Measurements from ENCODE around the gene MYCBPAP. TPM values are rescaled to one million over a fixed set of nuclear protein-coding genes. Genes with fewer than 3 reads are reported as not detected.

Gene MYCBPAP
- total RNA-seq, 1 donor: 0.86 TPM

- no peak overlapping the region for H3K4me3 ChIP-seq (ENCODE audit: low read depth, low read length)
- no peak for DNase-seq (ENCODE audit: low read depth)
- TF ChIP-seq CTCF (IDR thresholded peaks at IDR 0.05; ENCODE audit: insufficient read depth, low read depth, low read length): no peak
These were observed 28.7 kb downstream of the MYCBPAP start for GRCh38 chr17:50536683-50537646.

GRCh38 chr17:50537721-50538548, 29.7 kb downstream of the MYCBPAP start:
- DNase-seq (ENCODE audit: low read depth): no peak
- no peak for TF ChIP-seq CTCF (IDR thresholded peaks at IDR 0.05; ENCODE audit: insufficient read depth, low read depth, low read length)
- no peak overlapping the region for H3K4me3 ChIP-seq (ENCODE audit: low read depth, low read length)

- no peak overlapping the region for H3K4me3 ChIP-seq (ENCODE audit: low read depth, low read length)
- no peak for DNase-seq (ENCODE audit: low read depth)
These were observed 30.5 kb downstream of the MYCBPAP start for GRCh38 chr17:50538549-50539410.

GRCh38 chr17:50539762-50540559, 31.7 kb downstream of the MYCBPAP start:
- H3K4me3 ChIP-seq (ENCODE audit: low read depth, low read length): no peak overlapping the region
- TF ChIP-seq CTCF (IDR thresholded peaks at IDR 0.05; ENCODE audit: insufficient read depth, low read depth, low read length): no peak
- DNase-seq (ENCODE audit: low read depth): no peak

More at GRCh38 chr17:50538549-50539410, 30.5 kb downstream of the MYCBPAP start:
- no peak for TF ChIP-seq CTCF (IDR thresholded peaks at IDR 0.05; ENCODE audit: insufficient read depth, low read depth, low read length)

- no peak for TF ChIP-seq CTCF (IDR thresholded peaks at IDR 0.05; ENCODE audit: insufficient read depth, low read depth, low read length)
- no peak overlapping the region for H3K4me3 ChIP-seq (ENCODE audit: low read depth, low read length)
- no peak for DNase-seq (ENCODE audit: low read depth)
These were observed 32.5 kb downstream of the MYCBPAP start for GRCh38 chr17:50540560-50541401.

Measured in fibroblast of villous mesenchyme (primary cell).